ENCODE measurements around the gene RAB8A. TPM values are rescaled to one million over a fixed set of nuclear protein-coding genes. Genes with fewer than 3 reads are reported as not detected.

The RAB8A gene
- polyA plus RNA-seq, 1 donor from 2014 or later, result 29.8 TPM

GRCh38 chr19:16148443-16149229 is 36.9 kb downstream of the RAB8A start:
- no peak overlapping the region for H2AFZ ChIP-seq (ENCODE audit: low read depth, low read length)
- H3K79me2 ChIP-seq (replicated peaks; ENCODE audit: insufficient read depth, low read length), result no peaks in the 10 kb centered on the region
- H3K4me3 ChIP-seq (ENCODE audit: low read length), result no peak overlapping the region
- H3K9me3 ChIP-seq (ENCODE audit: low read length), result no peaks in the 10 kb centered on the region
- H3K9me2 ChIP-seq (ENCODE audit: insufficient read depth, low read length), result no peaks in the 10 kb centered on the region
- H3K36me3 ChIP-seq (ENCODE audit: insufficient read depth, low read length), result no peaks in the 10 kb centered on the region
- no peak overlapping the region for H3K27ac ChIP-seq (ENCODE audit: low read length)
- H3F3A ChIP-seq (ENCODE audit: insufficient read depth, low read length, poor library complexity, severe bottlenecking), result no peaks in the 10 kb centered on the region
- H3K27me3 ChIP-seq (ENCODE audit: insufficient read depth, low read depth, low read length), result no peaks in the 10 kb centered on the region
- H4K20me1 ChIP-seq (ENCODE audit: insufficient read depth), result no peaks in the 10 kb centered on the region
- no peak overlapping the region for H3K9ac ChIP-seq (ENCODE audit: low read length)
- TF ChIP-seq EP300 (conservative IDR thresholded peaks at IDR 0.05; ENCODE audit: poor library complexity, severe bottlenecking) (no peak), MXI1 (conservative IDR thresholded peaks at IDR 0.05; ENCODE audit: poor library complexity, severe bottlenecking) (no peak), REST (IDR thresholded peaks at IDR 0.05; ENCODE audit: borderline replicate concordance) (no peak), SMC3 (conservative IDR thresholded peaks at IDR 0.05; ENCODE audit: poor library complexity) (no peak), TAF1 (IDR thresholded peaks at IDR 0.05; ENCODE audit: low read depth) (no peak), EZH2 (IDR thresholded peaks at IDR 0.05; ENCODE audit: borderline replicate concordance, insufficient read depth, low read length, poor library complexity, severe bottlenecking) (no peak), POLR2AphosphoS5 (IDR thresholded peaks at IDR 0.05) (no peak), RAD21 (conservative IDR thresholded peaks at IDR 0.05) (no peak), CTCF (IDR thresholded peaks at IDR 0.05; ENCODE audit: poor library complexity, severe bottlenecking) (no peak)
- H3K4me2 ChIP-seq (ENCODE audit: low read length), result no peak overlapping the region

GRCh38 chr19:16153582-16154336 is 42.1 kb downstream of the RAB8A start:
- no peaks in the 10 kb centered on the region for H3K27me3 ChIP-seq (ENCODE audit: insufficient read depth, low read depth, low read length)
- no peaks in the 10 kb centered on the region for H3K9me2 ChIP-seq (ENCODE audit: insufficient read depth, low read length)
- no peaks in the 10 kb centered on the region for H4K20me1 ChIP-seq (ENCODE audit: insufficient read depth)
- no peak overlapping the region for H3K4me3 ChIP-seq (ENCODE audit: low read length)
- no peaks in the 10 kb centered on the region for H3K9me3 ChIP-seq (ENCODE audit: low read length)
- TF ChIP-seq RAD21 (conservative IDR thresholded peaks at IDR 0.05), result no peak
- no peak for TF ChIP-seq EZH2 (IDR thresholded peaks at IDR 0.05; ENCODE audit: borderline replicate concordance, insufficient read depth, low read length, poor library complexity, severe bottlenecking)
- no peak for TF ChIP-seq TAF1 (IDR thresholded peaks at IDR 0.05; ENCODE audit: low read depth)
- TF ChIP-seq EP300 (conservative IDR thresholded peaks at IDR 0.05; ENCODE audit: poor library complexity, severe bottlenecking), result no peak
- TF ChIP-seq POLR2AphosphoS5 (IDR thresholded peaks at IDR 0.05), result no peak
- no peak for TF ChIP-seq SMC3 (conservative IDR thresholded peaks at IDR 0.05; ENCODE audit: poor library complexity)
- no peak for TF ChIP-seq CTCF (IDR thresholded peaks at IDR 0.05; ENCODE audit: poor library complexity, severe bottlenecking)
- TF ChIP-seq MXI1 (conservative IDR thresholded peaks at IDR 0.05; ENCODE audit: poor library complexity, severe bottlenecking), result no peak
- no peak overlapping the region for H2AFZ ChIP-seq (ENCODE audit: low read depth, low read length)
- no peaks in the 10 kb centered on the region for H3K36me3 ChIP-seq (ENCODE audit: insufficient read depth, low read length)
- no peak overlapping the region for H3K27ac ChIP-seq (ENCODE audit: low read length)
- no peak overlapping the region for H3K9ac ChIP-seq (ENCODE audit: low read length)
- H3F3A ChIP-seq (ENCODE audit: insufficient read depth, low read length, poor library complexity, severe bottlenecking), result no peaks in the 10 kb centered on the region
- no peak overlapping the region for H3K4me2 ChIP-seq (ENCODE audit: low read length)
- no peaks in the 10 kb centered on the region for H3K79me2 ChIP-seq (replicated peaks; ENCODE audit: insufficient read depth, low read length)

Data from neural cell (in vitro differentiated cells).